MM.1S (cell line): ENCODE data around the gene GID8.

Source experiments
- EZH2 ChIP-seq: fragments of 300-600 bp; sonication (generic); optimal IDR thresholded peaks from 2 replicates; pipeline ENCODE3; 2017; ENCODE audit warnings: low read depth, mild to moderate bottlenecking, antibody characterized with exemption, low read length, mixed read lengths
- TF ChIP-seq, protein P1 (sequence below): fragments of 300-600 bp; sonication (generic); IDR thresholded peaks from 2 replicates; pipeline ENCODE4 v1.5.1; 2016; ENCODE audit warnings: antibody characterized with exemption, low read length, mixed read lengths

DNA sequence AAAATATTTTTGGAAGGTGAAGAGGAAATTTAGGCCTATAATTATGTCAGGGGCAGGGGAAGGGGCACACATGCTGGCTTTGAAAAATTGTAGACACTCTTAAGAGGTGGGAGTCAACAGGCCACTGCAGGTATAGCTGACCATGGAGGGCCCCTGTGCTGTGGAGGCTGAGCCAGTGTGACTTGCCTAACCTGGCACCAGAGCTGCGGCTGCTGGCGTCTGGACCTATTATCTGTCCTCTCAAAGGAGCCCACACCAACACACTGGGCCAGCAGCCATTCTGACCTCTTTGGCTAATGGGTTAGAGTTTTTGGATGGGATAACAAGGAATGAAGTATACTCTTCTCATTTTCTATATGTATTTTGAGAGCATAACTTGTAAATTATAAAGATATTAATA lies 4.5 kb downstream of the GID8 start:
- TF ChIP-seq, protein P1, sequence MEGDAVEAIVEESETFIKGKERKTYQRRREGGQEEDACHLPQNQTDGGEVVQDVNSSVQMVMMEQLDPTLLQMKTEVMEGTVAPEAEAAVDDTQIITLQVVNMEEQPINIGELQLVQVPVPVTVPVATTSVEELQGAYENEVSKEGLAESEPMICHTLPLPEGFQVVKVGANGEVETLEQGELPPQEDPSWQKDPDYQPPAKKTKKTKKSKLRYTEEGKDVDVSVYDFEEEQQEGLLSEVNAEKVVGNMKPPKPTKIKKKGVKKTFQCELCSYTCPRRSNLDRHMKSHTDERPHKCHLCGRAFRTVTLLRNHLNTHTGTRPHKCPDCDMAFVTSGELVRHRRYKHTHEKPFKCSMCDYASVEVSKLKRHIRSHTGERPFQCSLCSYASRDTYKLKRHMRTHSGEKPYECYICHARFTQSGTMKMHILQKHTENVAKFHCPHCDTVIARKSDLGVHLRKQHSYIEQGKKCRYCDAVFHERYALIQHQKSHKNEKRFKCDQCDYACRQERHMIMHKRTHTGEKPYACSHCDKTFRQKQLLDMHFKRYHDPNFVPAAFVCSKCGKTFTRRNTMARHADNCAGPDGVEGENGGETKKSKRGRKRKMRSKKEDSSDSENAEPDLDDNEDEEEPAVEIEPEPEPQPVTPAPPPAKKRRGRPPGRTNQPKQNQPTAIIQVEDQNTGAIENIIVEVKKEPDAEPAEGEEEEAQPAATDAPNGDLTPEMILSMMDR = no peak
- no peak for TF ChIP-seq EZH2
